Vagina (tissue), 2 donors: ENCODE results near the gene C9orf72.

Experiments used
- POLR2A ChIP-seq, 2 donors: fragments of 450-650 bp; IDR thresholded peaks; one replicate each; pipeline ENCODE4 v1.6.1; 2017; ENCODE audit warnings: antibody characterized with exemption in 2 of 2, mild to moderate bottlenecking in 2 of 2, moderate library complexity in 2 of 2
- POLR2AphosphoS5 ChIP-seq, 2 donors: sonication (generic); formaldehyde crosslinking; IDR thresholded peaks; one replicate each; pipeline ENCODE4 v1.9.0; 2017; ENCODE audit warnings: antibody characterized with exemption in 2 of 2, mild to moderate bottlenecking in 2 of 2, low read depth in 1 of 2; ENCODE audit not compliant: insufficient read depth in 1 of 2
- TF ChIP-seq, protein P1 (sequence below), 3 experiments: fragments of 450-650 bp in 2 of 3; fragments of 200-600 bp in 1 of 3; sonication (generic) in 1 of 3; IDR thresholded peaks; one replicate each; pipeline ENCODE4 v1.5.1; 2017 to 2019; ENCODE audit warnings: antibody characterized with exemption in 3 of 3, mild to moderate bottlenecking in 2 of 3, moderate library complexity in 2 of 3

GRCh38 chr9:27599102-27599869 lies 26.0 kb upstream of the C9orf72 start:
- TF ChIP-seq, protein P1, sequence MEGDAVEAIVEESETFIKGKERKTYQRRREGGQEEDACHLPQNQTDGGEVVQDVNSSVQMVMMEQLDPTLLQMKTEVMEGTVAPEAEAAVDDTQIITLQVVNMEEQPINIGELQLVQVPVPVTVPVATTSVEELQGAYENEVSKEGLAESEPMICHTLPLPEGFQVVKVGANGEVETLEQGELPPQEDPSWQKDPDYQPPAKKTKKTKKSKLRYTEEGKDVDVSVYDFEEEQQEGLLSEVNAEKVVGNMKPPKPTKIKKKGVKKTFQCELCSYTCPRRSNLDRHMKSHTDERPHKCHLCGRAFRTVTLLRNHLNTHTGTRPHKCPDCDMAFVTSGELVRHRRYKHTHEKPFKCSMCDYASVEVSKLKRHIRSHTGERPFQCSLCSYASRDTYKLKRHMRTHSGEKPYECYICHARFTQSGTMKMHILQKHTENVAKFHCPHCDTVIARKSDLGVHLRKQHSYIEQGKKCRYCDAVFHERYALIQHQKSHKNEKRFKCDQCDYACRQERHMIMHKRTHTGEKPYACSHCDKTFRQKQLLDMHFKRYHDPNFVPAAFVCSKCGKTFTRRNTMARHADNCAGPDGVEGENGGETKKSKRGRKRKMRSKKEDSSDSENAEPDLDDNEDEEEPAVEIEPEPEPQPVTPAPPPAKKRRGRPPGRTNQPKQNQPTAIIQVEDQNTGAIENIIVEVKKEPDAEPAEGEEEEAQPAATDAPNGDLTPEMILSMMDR (IDR thresholded peaks at IDR 0.05) = no peak
- TF ChIP-seq POLR2AphosphoS5 (IDR thresholded peaks at IDR 0.05; ENCODE audit: insufficient read depth in 1 of 2, low read depth in 1 of 2) (no peak), POLR2A (IDR thresholded peaks at IDR 0.05) (no peak)
